Stimulated activated CD8-positive, alpha-beta memory T cell treated with anti-CD3 and anti-CD28 coated beads, Interleukin-15, amount 100 ng/mL, for 48 hours (primary cell): Measurements from ENCODE around the gene CRTC1.

Source experiments
- DNase-seq, 2 donors: peaks; one replicate each; pipeline ENCODE4 v3.0.0-alpha.2; 2020; ENCODE audit warnings: low read depth in 2 of 2

The CRTC1 gene

GRCh38 chr19:18749362-18750231, 66.1 kb downstream of the CRTC1 start:
- DNase-seq, result no peak

DNA sequence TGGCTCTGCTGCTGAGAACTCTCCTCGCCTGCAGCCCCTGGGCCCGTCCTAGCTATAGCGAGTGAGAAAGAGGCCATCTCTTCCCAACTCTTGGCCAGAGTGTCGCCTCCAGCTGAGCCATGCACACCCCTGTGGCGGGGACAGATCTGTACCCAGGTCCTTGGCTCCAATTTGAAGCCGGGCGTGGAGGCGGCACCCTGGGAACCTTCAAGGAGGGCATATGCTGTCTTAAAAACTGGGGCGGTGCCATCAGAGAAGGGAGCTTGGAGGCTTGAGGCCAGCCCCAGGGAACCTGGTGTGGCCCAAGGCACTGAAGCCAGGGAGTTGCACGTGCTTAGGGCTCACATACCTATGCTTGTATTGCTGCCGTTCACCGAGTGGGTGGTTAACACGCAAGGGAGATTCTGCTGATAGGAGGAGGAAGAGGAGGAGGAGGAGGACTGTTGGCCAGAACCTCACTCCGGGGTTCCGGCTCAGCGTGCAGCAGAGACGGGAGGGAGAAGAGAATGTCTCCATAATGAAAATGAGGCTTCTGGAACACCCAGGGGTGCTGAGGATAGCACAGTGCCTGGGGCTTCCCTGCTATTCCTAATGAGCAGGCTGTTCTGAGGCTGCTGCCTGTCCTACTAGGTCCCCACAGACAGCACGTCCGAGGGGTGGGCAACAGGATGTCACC, 67.0 kb downstream of the CRTC1 start:
- no peak for DNase-seq

DNA sequence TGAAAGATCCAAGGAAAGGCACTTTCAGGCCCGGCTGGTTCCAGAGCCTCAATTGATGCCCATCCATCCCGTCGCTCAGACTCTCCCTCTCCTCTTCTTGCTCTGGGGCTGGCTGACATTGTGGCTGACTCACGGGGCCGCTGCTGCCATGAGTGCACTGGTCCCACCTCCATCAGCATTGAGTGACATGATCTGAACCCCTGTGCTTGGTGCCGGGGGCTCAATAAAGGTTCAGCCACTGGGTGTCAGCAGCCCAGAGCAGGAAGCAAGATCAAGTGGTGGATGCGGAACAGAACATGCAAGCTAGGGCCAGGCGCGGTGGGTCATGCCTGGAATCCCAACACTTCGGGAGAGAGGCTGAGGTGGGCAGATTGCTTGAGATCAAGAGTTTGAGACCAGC, 68.1 kb downstream of the CRTC1 start:
- no peak for DNase-seq

DNA sequence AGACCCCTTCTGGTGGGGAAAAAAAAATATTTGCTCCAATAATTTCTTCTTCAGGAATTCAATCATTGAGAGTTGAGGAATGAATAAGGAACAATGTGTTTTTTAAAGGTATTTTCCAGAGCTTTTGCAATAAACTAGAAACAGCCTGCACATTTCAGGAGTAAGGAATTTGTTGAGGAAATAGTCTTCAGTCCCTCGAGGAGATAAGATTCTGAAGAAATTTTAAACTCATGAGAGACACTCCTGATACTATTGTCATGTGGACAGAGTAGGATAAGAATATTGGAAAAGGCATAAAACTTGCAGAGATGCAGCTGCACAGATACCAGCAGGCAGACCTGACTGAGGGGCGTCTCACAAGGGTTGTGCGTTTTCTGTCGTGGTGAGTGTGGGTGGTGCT, 71.0 kb downstream of the CRTC1 start:
- DNase-seq, result no peak

DNA sequence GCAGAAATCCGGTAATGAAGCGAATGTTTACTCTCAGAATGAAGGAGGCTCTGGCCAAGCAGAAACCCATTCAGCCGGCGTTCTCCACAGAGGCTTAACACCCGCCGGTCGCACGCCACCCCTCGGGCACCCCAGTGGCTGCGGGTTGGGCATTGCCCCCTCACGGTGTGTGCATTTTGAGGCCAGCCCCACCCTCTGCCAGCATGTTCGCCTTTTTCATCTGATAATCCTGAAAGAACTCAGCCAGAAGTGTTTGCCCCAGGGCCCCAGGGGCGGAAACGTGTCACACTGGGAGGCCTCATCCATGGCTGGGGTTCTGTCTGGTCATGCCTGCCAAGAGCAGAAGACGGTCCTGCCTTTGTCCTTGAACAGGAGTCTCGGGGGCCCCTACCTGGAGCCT, 73.4 kb downstream of the CRTC1 start:
- DNase-seq, result no peak

GRCh38 chr19:18759304-18759994, 76.0 kb downstream of the CRTC1 start:
- no peak for DNase-seq

DNA sequence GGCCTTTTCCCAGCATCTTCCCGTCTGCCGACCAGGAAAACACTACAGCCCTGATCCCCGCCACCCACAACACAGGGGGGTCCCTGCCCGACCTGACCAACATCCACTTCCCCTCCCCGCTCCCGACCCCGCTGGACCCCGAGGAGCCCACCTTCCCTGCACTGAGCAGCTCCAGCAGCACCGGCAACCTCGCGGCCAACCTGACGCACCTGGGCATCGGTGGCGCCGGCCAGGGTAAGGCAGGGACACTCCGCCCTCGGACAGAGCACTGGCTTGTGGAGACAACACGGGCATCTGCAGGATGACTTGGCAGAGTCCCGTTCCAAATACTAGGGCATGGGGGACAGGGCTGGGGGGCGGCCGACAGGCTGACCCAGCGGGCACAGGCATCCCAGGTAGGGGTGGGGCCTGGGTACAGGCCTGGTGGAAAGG, 76.5 kb downstream of the CRTC1 start:
- no peak for DNase-seq

DNA sequence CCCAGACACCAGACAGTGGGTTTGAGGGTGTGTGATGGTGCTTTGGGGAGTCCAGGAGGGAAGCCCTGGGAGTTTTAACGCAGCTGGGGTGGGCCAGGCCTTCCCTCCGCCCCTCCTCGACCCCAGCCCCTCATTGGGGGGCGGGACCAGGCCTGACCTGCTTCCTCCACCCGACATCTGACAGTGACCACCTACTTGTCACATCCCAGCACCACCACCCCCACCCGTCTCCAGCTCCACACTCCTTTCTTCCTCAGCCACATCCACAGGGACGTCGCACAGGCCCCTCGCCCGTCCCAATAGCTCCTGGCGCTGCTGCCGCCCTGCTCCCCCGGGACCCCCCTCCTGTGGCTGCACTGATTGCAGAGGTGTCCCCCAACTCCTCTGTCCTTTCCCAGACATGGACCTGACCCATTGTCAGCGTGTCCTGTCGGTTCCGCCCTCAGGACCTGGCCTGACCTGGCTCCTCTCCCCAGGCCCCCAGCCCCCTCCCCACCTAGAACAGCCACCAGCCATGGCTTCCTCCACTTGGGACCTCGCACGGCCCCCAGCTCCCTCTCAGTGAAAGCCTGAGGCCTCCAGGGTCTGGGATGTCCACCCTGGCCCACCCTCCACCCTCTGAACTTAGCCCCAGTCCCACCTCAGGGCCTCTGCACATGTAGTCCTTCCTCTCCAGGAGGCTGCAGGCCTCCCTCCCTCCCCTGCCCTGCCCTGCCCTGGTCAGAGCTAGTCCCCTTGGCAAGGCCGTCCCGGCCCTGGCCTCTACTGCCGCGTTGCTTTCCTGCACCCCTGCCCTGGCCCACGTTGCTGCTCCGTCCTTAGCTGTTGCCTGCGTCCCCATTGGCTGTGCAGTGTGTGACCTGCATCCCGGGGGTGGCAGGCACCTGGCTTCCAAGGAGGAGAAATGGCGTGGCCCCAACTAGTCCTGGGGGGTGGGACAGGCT, 77.2 kb downstream of the CRTC1 start:
- no peak for DNase-seq

GRCh38 chr19:18761531-18762110, 78.1 kb downstream of the CRTC1 start:
- no peak for DNase-seq

DNA sequence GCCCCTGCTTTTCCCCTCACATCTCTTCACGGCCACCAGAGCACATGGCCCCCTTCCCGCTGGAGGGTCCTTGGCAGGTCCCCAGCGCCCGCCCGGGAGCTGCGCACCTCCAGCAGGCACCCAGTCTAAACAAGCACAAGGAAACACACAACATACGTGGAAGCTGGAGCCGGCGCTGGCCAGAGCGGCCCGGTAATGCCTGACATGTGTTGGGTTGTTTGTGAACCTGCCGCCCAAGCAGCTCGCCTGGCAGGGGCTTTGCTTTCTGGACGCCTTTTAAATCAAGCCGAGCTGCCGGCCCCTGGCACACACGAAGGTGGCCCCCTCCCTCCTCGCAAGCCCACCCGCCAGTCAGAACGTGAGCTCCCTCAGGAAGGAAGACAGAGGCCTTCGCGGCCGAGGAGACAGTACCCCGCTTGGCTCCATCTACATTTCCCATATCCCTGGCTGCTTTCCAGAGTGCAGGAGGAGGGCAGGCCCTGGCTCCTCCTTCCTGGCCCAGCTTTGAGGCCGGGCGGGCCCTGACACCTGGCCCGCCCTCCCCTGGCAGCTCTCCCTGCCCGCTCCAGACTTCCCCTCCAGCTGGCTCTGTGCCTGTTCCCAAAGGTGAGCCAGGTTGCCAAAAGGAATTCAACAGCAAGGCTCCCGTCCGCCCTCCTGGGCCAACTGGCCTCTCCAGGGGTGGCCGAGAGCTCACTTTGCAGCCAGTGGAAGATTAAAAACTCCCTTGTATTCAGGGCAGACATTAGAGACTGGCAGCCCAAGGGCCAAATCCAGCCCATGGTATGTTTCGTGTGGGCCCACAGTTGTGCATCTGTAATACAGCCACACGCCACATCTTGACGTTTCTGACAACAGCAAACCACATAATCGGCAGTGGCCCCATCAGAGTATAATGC, 78.9 kb downstream of the CRTC1 start:
- DNase-seq, result no peak

GRCh38 chr19:18763674-18764590, 80.5 kb downstream of the CRTC1 start:
- DNase-seq, result no peak

GRCh38 chr19:18764591-18765051, 81.1 kb downstream of the CRTC1 start:
- DNase-seq, result no peak

- no peak for DNase-seq
Measured at GRCh38 chr19:18765224-18765623, 81.7 kb downstream of the CRTC1 start.

DNA sequence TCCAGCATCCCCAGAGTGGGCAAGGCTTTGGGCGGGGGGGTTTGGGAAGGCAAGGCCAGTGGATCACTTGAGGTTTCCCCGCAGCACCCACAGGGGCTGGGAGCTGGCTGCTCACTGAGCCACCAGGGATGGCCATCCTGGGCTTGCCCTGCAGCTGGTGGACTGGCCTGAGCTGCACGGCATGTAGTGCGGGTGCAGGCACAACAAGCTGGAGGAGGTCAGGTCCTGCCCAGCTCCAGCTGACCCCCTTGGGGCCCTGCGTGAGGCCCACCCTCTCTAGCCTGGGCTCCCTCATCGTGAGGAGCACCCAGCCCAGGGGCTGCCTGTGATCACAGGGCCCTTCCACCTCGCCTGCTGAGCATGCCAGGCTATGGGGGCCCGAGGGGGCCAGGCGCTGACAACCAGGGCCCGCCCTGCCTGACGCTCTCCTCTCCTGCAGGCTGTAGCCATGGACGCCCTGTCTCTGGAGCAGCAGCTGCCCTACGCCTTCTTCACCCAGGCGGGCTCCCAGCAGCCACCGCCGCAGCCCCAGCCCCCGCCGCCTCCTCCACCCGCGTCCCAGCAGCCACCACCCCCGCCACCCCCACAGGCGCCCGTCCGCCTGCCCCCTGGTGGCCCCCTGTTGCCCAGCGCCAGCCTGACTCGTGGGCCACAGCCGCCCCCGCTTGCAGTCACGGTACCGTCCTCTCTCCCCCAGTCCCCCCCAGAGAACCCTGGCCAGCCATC, 84.7 kb downstream of the CRTC1 start:
- DNase-seq, result no peak

GRCh38 chr19:18768997-18769891, 85.8 kb downstream of the CRTC1 start:
- no peak for DNase-seq

DNA sequence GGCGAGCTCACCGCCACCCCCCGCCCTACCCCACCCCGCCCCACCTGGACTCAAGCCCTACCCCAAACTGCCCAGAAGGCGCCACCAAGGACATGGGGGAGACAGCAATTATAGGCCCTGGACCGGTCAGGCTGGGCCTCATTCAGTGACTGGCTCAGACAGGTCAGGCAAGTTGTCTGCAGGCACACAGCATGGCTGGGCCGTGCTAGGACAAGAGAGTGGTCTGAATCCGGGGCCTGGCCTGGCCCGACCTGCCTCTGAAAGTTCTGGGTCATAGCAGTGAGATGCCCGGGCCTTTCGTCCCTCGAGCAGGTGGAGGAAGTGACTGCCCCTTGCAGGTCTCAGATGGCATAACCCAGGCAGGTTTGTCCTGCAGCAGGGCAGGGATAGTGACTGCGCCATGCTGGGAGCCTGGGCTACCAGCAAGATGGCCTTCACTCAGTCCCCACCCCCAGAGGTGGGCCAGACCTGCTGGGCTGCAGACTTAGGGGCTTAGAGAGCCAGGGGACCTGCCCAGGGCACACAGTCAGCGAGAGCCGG, 86.6 kb downstream of the CRTC1 start:
- DNase-seq, result no peak
